Adrenal gland (tissue), 5 donors: ENCODE results near the gene TMEM107.

Experiments used
- POLR2A ChIP-seq, 2 donors: fragments of 450-650 bp; IDR thresholded peaks; one replicate each; pipeline ENCODE4 v1.6.1; 2017; ENCODE audit warnings: antibody characterized with exemption in 2 of 2, mild to moderate bottlenecking in 2 of 2, moderate library complexity in 1 of 2
- TF ChIP-seq, protein P1 (sequence below), 6 experiments: fragments of 450-650 bp in 4 of 6; fragments of 200-600 bp in 2 of 6; sonication (generic) in 1 of 6; IDR thresholded peaks; 1 replicate in 5 of 6; 2 replicates in 1 of 6; pipeline versions ENCODE4 v1.5.1 to v1.8.0; 2016 to 2021; ENCODE audit warnings: antibody characterized with exemption in 6 of 6, mild to moderate bottlenecking in 2 of 6, moderate library complexity in 1 of 6
- donor health status: DM: no; HTN: no; CAD: no.

DNA sequence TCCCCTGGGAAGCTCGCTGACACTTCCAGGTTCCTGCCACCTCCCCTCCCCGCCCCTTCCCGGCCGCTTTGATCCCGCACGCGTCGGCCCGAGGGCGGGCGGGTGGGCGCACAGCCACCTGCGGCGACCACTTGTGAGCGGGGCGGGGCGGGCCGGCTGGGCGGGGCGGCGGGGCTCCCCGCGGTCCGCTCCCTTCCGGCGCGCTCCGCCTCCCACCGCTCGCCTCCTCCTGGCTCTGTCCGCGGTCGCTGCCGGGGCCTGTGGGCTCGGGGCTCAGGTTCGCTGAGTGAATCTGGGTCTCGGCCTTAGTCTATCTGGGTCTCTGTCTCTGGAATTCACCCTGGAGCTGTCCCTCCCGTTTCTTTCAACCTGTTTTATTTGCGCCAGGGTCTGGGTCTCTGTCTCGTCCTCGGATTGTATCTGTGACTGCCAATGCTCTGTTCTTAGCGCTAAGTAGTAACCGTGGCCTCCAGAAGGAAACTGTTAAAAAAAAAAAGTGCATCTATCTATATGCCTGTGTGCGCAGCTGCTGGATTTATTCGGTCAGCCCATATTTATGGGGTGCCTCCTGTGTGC, 49.6 kb downstream of the TMEM107 start:
- TF ChIP-seq, protein P1, sequence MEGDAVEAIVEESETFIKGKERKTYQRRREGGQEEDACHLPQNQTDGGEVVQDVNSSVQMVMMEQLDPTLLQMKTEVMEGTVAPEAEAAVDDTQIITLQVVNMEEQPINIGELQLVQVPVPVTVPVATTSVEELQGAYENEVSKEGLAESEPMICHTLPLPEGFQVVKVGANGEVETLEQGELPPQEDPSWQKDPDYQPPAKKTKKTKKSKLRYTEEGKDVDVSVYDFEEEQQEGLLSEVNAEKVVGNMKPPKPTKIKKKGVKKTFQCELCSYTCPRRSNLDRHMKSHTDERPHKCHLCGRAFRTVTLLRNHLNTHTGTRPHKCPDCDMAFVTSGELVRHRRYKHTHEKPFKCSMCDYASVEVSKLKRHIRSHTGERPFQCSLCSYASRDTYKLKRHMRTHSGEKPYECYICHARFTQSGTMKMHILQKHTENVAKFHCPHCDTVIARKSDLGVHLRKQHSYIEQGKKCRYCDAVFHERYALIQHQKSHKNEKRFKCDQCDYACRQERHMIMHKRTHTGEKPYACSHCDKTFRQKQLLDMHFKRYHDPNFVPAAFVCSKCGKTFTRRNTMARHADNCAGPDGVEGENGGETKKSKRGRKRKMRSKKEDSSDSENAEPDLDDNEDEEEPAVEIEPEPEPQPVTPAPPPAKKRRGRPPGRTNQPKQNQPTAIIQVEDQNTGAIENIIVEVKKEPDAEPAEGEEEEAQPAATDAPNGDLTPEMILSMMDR (IDR thresholded peaks at IDR 0.05) = no peak
- no peak for TF ChIP-seq POLR2A (IDR thresholded peaks at IDR 0.05)
